Epithelial cell of prostate (primary cell): ENCODE measurements around the gene MAP3K12.

Source experiments
- DNase-seq: peaks from one replicate; pipeline ENCODE4 v3.0.0-alpha.2; 2011; ENCODE audit warnings: low read depth, low spot score
- H3K27ac ChIP-seq: fragments of 450-650 bp; 2 replicates; pipeline ENCODE4 v1.5.1; 2017; ENCODE audit warnings: mild to moderate bottlenecking

Gene MAP3K12

GRCh38 chr12:53513712-53514410 is 14.6 kb upstream of the MAP3K12 start:
- DNase-seq: no peak
- H3K27ac ChIP-seq: no peak overlapping the region

- H3K27ac ChIP-seq: no peak overlapping the region
- no peak for DNase-seq
These were observed 11.0 kb upstream of the MAP3K12 start for GRCh38 chr12:53510181-53510812.

- DNase-seq: no peak
- peak overlapping the region; percentile 1 for H3K27ac ChIP-seq
These were observed 9.4 kb upstream of the MAP3K12 start for GRCh38 chr12:53508534-53509170.

- no peak overlapping the region for H3K27ac ChIP-seq
- DNase-seq: no peak
These were observed 8.3 kb upstream of the MAP3K12 start for GRCh38 chr12:53507603-53507885.

GRCh38 chr12:53506881-53507602 is 7.8 kb upstream of the MAP3K12 start, which contains the start of gene NPFF:
Gene NPFF, minus strand, starts transcription at chr12:53507484. Its CDS starts 10 bp downstream, at chr12:53507474.
- DNase-seq: no peak
- no peak within 1 kb of the TSS for H3K27ac ChIP-seq

GRCh38 chr12:53506450-53506785 is 7.2 kb upstream of the MAP3K12 start:
- no peak overlapping the region for H3K27ac ChIP-seq
- no peak for DNase-seq

- DNase-seq: no peak
- H3K27ac ChIP-seq: no peak overlapping the region
These were observed 6.5 kb upstream of the MAP3K12 start for GRCh38 chr12:53505555-53506449.

- H3K27ac ChIP-seq: no peak overlapping the region
- DNase-seq: no peak
These were observed 5.8 kb upstream of the MAP3K12 start for GRCh38 chr12:53505086-53505485.

- H3K27ac ChIP-seq: no peak overlapping the region
- no peak for DNase-seq
These were observed 5.0 kb upstream of the MAP3K12 start for GRCh38 chr12:53504004-53504920.

GRCh38 chr12:53502983-53503728 is 3.9 kb upstream of the MAP3K12 start:
- no peak for DNase-seq
- H3K27ac ChIP-seq: no peak overlapping the region

GRCh38 chr12:53502331-53502730 is 3.1 kb upstream of the MAP3K12 start:
- DNase-seq: no peak
- H3K27ac ChIP-seq: no peak overlapping the region

- DNase-seq: no peak
These were observed 2.4 kb upstream of the MAP3K12 start for GRCh38 chr12:53501615-53502181.

GRCh38 chr12:53500776-53501614 is 1.7 kb upstream of the MAP3K12 start, which contains the start of gene TARBP2:
Gene TARBP2, plus strand, starts transcription at chr12:53501283. Its CDS starts 126 bp downstream, at chr12:53501409.
- peak; percentile 97 for DNase-seq
- peak within 1 kb of the TSS; percentile 93 for H3K27ac ChIP-seq

More at GRCh38 chr12:53501615-53502181, 2.4 kb upstream of the MAP3K12 start:
- peak overlapping the region; percentile 93 for H3K27ac ChIP-seq

GRCh38 chr12:53500142-53500775 is 1.0 kb upstream of the MAP3K12 start:
- peak overlapping the region; percentile 93 for H3K27ac ChIP-seq
- no peak for DNase-seq

GRCh38 chr12:53498235-53498630 is 1.0 kb downstream of the MAP3K12 start:
- H3K27ac ChIP-seq: no peak overlapping the region
- no peak for DNase-seq

GRCh38 chr12:53497461-53497860 is 1.8 kb downstream of the MAP3K12 start:
- no peak overlapping the region for H3K27ac ChIP-seq
- no peak for DNase-seq

- no peak overlapping the region for H3K27ac ChIP-seq
- no peak for DNase-seq
These were observed 2.6 kb downstream of the MAP3K12 start for GRCh38 chr12:53496752-53497032.
